CD4-positive, alpha-beta T cell (primary cell): Measurements from ENCODE around the gene CRIM1. TPM values are rescaled to one million over a fixed set of nuclear protein-coding genes. Genes with fewer than 3 reads are reported as not detected.

Experiments used
- ATAC-seq: fragments of 200-7000 bp; cut with Tn5 transposase; one replicate; pipeline ENCODE4 v1.10.0; 2022; ENCODE audit warnings: mild to moderate bottlenecking; ENCODE audit not compliant: poor library complexity
- CTCF ChIA-PET: fragments of 350-600 bp; sonication (Branson Sonifier 250); formaldehyde crosslinking; loops from one replicate; lab custom pipeline; 2021; ENCODE audit warnings: antibody characterized with exemption, inconsistent platforms; lab: Charles Lee
- POLR2A ChIA-PET: fragments of 350-600 bp; sonication (Branson Sonifier 250); formaldehyde crosslinking; loops from one replicate; lab custom pipeline; 2021; ENCODE audit warnings: antibody characterized with exemption, inconsistent platforms; lab: Charles Lee
- DNase-seq, 14 experiments: peaks; one replicate each; pipeline ENCODE4 v3.0.0-alpha.2; 2013 to 2020; ENCODE audit warnings: mixed read lengths in 2 of 14
- H3K27ac ChIP-seq, 2 donors: one replicate each; pipeline versions ENCODE4 v1.5.1 to v1.7.0; 2013; ENCODE audit warnings: low read length in 2 of 2, low read depth in 1 of 2, mild to moderate bottlenecking in 1 of 2
- H3K27me3 ChIP-seq, 2 experiments: 1 replicate in 1 of 2; 2 replicates in 1 of 2; pipeline versions ENCODE4 v1.6.1 to v1.7.0; 2013; ENCODE audit warnings: low read length in 2 of 2, control low read depth in 1 of 2, mild to moderate bottlenecking in 1 of 2, moderate library complexity in 1 of 2; ENCODE audit not compliant: insufficient read depth in 2 of 2, control insufficient read depth in 1 of 2
- H3K36me3 ChIP-seq: one replicate; pipeline ENCODE4 v1.6.1; 2013; ENCODE audit warnings: low read length, control low read depth; ENCODE audit not compliant: insufficient read depth
- H3K4me1 ChIP-seq: one replicate; pipeline ENCODE4 v1.6.1; 2013; ENCODE audit warnings: low read length, control low read depth; ENCODE audit not compliant: insufficient read depth
- H3K4me3 ChIP-seq: one replicate; pipeline ENCODE4 v1.5.1; 2013; ENCODE audit warnings: mild to moderate bottlenecking, low read length, moderate library complexity
- H3K9me3 ChIP-seq, 2 experiments: 1 replicate in 1 of 2; 2 replicates in 1 of 2; pipeline versions ENCODE4 v1.6.1 to v1.7.0; 2013; ENCODE audit warnings: low read length in 2 of 2, mild to moderate bottlenecking in 2 of 2, control low read depth in 1 of 2, moderate library complexity in 1 of 2; ENCODE audit not compliant: control insufficient read depth in 1 of 2, insufficient read depth in 1 of 2
- H3K27ac Mint-ChIP-seq: one replicate; pipeline ENCODE4 v1.8.0; 2020; ENCODE audit warnings: mixed read lengths
- H3K27me3 Mint-ChIP-seq: one replicate; pipeline ENCODE4 v1.8.0; 2021; ENCODE audit warnings: mixed read lengths
- H3K36me3 Mint-ChIP-seq: one replicate; pipeline ENCODE4 v1.8.0; 2021; ENCODE audit warnings: low read depth, mixed read lengths
- H3K4me1 Mint-ChIP-seq: one replicate; pipeline ENCODE4 v1.8.0; 2021; ENCODE audit warnings: low read depth, mixed read lengths
- H3K4me3 Mint-ChIP-seq: one replicate; pipeline ENCODE4 v1.8.0; 2020; ENCODE audit warnings: mild to moderate bottlenecking, mixed read lengths
- H3K9me3 Mint-ChIP-seq: one replicate; pipeline ENCODE4 v1.8.0; 2020; ENCODE audit warnings: mixed read lengths
- CTCF ChIP-seq: fragments of 200-600 bp; IDR thresholded peaks from one replicate; pipeline ENCODE4 v1.8.0; 2022; ENCODE audit warnings: antibody characterized with exemption, mild to moderate bottlenecking
- intact Hi-C, 2 experiments: fragments of 100-400 bp; cut with DNase I in 1 of 2; cut with micrococcal nuclease in 1 of 2; formaldehyde crosslinking; loops; one replicate each; pipeline versions ENCODE4 v1.15.1 to v1.9.0; 2023 to 2025; cut with DNase I, micrococcal nuclease
- total RNA-seq, 174 experiments: library from RNA in 2 of 174; stranded (reverse) in 2 of 174; gene quantifications; one replicate each; pipeline ENCODE4 v1.2.3 and lab custom pipeline; 2021 to 2026

CRIM1 gene
- total RNA-seq, 2 experiments from 2014 or later = 1.1 to 1.7 TPM

- DNase-seq (no peak), ATAC-seq (no peak)
- Histone ChIP-seq H3K27me3 (no peaks in the 10 kb centered on the region), H3K27ac (no peak overlapping the region), H3K4me1 (no peaks in the 10 kb centered on the region), H3K36me3 (no peaks in the 10 kb centered on the region), H3K4me3 (no peak overlapping the region), H3K9me3 (peaks cover 0 to 10% of the 10 kb centered on the region in 2 experiments)
- no peak for TF ChIP-seq CTCF
- Mint-ChIP-seq H3K9me3 (peaks cover 11% of the 10 kb centered on the region), H3K27ac (no peak overlapping the region), H3K27me3 (no peaks in the 10 kb centered on the region), H3K36me3 (peaks cover 12% of the 10 kb centered on the region), H3K4me3 (no peak overlapping the region), H3K4me1 (no peaks in the 10 kb centered on the region)
- intact Hi-C loops = no loop called here
- CTCF ChIA-PET = no interaction called here
- POLR2A ChIA-PET = no interaction called here
These were observed 114.1 kb downstream of the CRIM1 start for GRCh38 chr2:36469710-36470109.

- Mint-ChIP-seq H3K36me3 (peaks cover 43% of the 10 kb centered on the region), H3K9me3 (peaks cover 22% of the 10 kb centered on the region), H3K4me3 (no peak overlapping the region), H3K4me1 (no peaks in the 10 kb centered on the region), H3K27ac (no peak overlapping the region), H3K27me3 (no peaks in the 10 kb centered on the region)
- ATAC-seq (no peak), DNase-seq (no peak)
- H3K27ac ChIP-seq = no peak overlapping the region
- peaks cover 0 to 23% of the 10 kb centered on the region in 2 experiments for H3K9me3 ChIP-seq
- H3K27me3 ChIP-seq = no peaks in the 10 kb centered on the region
- intact Hi-C loops = no loop called here
- H3K4me1 ChIP-seq = no peaks in the 10 kb centered on the region
- ChIA-PET CTCF (no interaction called here), POLR2A (no interaction called here)
- H3K36me3 ChIP-seq = peaks cover 3% of the 10 kb centered on the region
- no peak for TF ChIP-seq CTCF
- H3K4me3 ChIP-seq = no peak overlapping the region
These were observed 117.7 kb downstream of the CRIM1 start for GRCh38 chr2:36473230-36473629.

- POLR2A ChIA-PET = no interaction called here
- no peaks in the 10 kb centered on the region for H3K4me1 ChIP-seq
These were observed 120.8 kb downstream of the CRIM1 start for GRCh38 chr2:36476411-36476810.

More at GRCh38 chr2:36476411-36476810, 120.8 kb downstream of the CRIM1 start:
- Mint-ChIP-seq H3K27me3 (no peaks in the 10 kb centered on the region), H3K36me3 (peaks cover 47% of the 10 kb centered on the region), H3K4me1 (no peaks in the 10 kb centered on the region), H3K27ac (no peak overlapping the region), H3K9me3 (peaks cover 22% of the 10 kb centered on the region), H3K4me3 (no peak overlapping the region)
- DNase-seq (no peak), ATAC-seq (no peak)
- CTCF ChIA-PET = no interaction called here
- intact Hi-C loops = no loop called here
- H3K9me3 ChIP-seq = peaks cover 0 to 23% of the 10 kb centered on the region in 2 experiments
- H3K27me3 ChIP-seq = no peaks in the 10 kb centered on the region
- H3K36me3 ChIP-seq = peaks cover 3% of the 10 kb centered on the region
- no peak overlapping the region for H3K27ac ChIP-seq
- no peak for TF ChIP-seq CTCF
- H3K4me3 ChIP-seq = no peak overlapping the region
